ENCODE results near the gene UQCC2.

GRCh38 chr6:33759887-33760629 is 48.6 kb upstream of the UQCC2 start:
- no peak for TF ChIP-seq EZH2 (IDR thresholded peaks at IDR 0.05; ENCODE audit: insufficient read depth, poor library complexity, severe bottlenecking)
- no peak for TF ChIP-seq EZH2phosphoT487 (IDR thresholded peaks at IDR 0.05; ENCODE audit: insufficient read depth, low read depth)

Data from GM23248 (cell line).